Transverse colon (tissue), 4 donors: ENCODE results near the gene CHID1. TPM values are rescaled to one million over a fixed set of nuclear protein-coding genes. Genes with fewer than 3 reads are reported as not detected.
A peak's percentile ranks its signal among the peaks of the same experiment; 100 is the strongest.

Source experiments
- DNase-seq: peaks from one replicate; pipeline ENCODE4 v3.0.0-alpha.2; 2019
- H3K27ac ChIP-seq, 4 donors: fragments of 200-600 bp; sonication (generic); 2 replicates each; pipeline ENCODE4 v1.5.1; 2016 to 2018; ENCODE audit warnings: inconsistent platforms in 4 of 4
- H3K27me3 ChIP-seq: fragments of 200-600 bp; sonication (generic); 2 replicates; pipeline ENCODE4 v1.5.1; 2017; ENCODE audit warnings: inconsistent platforms
- H3K36me3 ChIP-seq, 4 donors: fragments of 200-600 bp; sonication (generic); 2 replicates each; pipeline ENCODE4 v1.5.1; 2017 to 2019; ENCODE audit warnings: inconsistent platforms in 4 of 4
- H3K4me1 ChIP-seq, 4 donors: fragments of 200-600 bp; sonication (generic); 2 replicates each; pipeline ENCODE4 v1.5.1; 2017 to 2020; ENCODE audit warnings: inconsistent platforms in 4 of 4
- H3K4me3 ChIP-seq, 4 donors: fragments of 200-600 bp; sonication (generic); 1 replicate in 1 of 4; 2 replicates in 3 of 4; pipeline versions ENCODE4 v1.5.1 to v1.6.1; 2017 to 2019; ENCODE audit warnings: inconsistent platforms in 4 of 4
- H3K9me3 ChIP-seq, 2 donors: fragments of 200-600 bp; sonication (generic); 2 replicates each; pipeline ENCODE4 v1.5.1; 2017 to 2019; ENCODE audit warnings: inconsistent platforms in 2 of 2
- CTCF ChIP-seq, 5 experiments: fragments of 200-600 bp in 3 of 5; fragments of 450-650 bp in 2 of 5; sonication (generic) in 3 of 5; IDR thresholded peaks; 1 replicate in 2 of 5; 2 replicates in 3 of 5; pipeline ENCODE4 v1.5.1; 2016 to 2017; ENCODE audit warnings: antibody characterized with exemption in 5 of 5, inconsistent platforms in 3 of 5, mild to moderate bottlenecking in 2 of 5, moderate library complexity in 1 of 5
- EP300 ChIP-seq: sonication (generic); formaldehyde crosslinking; IDR thresholded peaks from one replicate; pipeline ENCODE4 v1.6.1; 2017; ENCODE audit warnings: antibody characterized with exemption, low read depth
- POLR2A ChIP-seq: fragments of 450-650 bp; IDR thresholded peaks from one replicate; pipeline ENCODE4 v1.6.1; 2016; ENCODE audit warnings: antibody characterized with exemption, mild to moderate bottlenecking, moderate library complexity
- POLR2AphosphoS5 ChIP-seq, 3 donors: sonication (generic); formaldehyde crosslinking; IDR thresholded peaks; one replicate each; pipeline ENCODE4 v1.6.1; 2016; ENCODE audit warnings: antibody characterized with exemption in 3 of 3
- WGBS, 2 donors: methylation state at CpG; one replicate each; pipeline ENCODE4 v1.1.5; 2018; ENCODE audit warnings: low coverage in 1 of 2; 5-methylcytosine and 5-hydroxymethylcytosine counted together
- in situ Hi-C, 4 donors: fragments of 200-750 bp; cut with MboI; loops; one replicate each; pipeline versions ENCODE4 v1.15.0 to v1.15.1; 2017; ENCODE audit warnings: low sequenced_read_pairs in 3 of 4, low pct_ligation_motif_present in 1 of 4, low pct_unique_long_range_greater_than_20kb in 1 of 4
- intact Hi-C: fragments of 100-400 bp; cut with DNase I; formaldehyde crosslinking; loops from one replicate; pipeline ENCODE4 v1.15.1; 2023; ENCODE audit warnings: low total_unique reads
- total RNA-seq, 4 donors: library from RNA; depleted of rRNA; stranded (reverse); fragments of >200 nt; gene quantifications; one replicate each; pipeline ENCODE4 v1.1.0, GENCODE V29; 2016

CHID1 gene
- total RNA-seq, 4 donors from 2014 or later, result 15.3 to 58.2 (median 41.4) TPM

- H3K4me1 ChIP-seq, result peaks cover 12 to 17% (median 15%) of the 10 kb centered on the region in 4 donors
- H3K27ac ChIP-seq, result peak overlapping the region; percentile 90 to 98 (median 94)
- no peaks in the 10 kb centered on the region for H3K27me3 ChIP-seq
- intact Hi-C loops (no loop called here), in situ Hi-C loops (loop anchor here in 1 of 4 donors (25.0 kb wide), 1 partner anchor 126 kb away; the partner anchor contains the start of gene MUC6)
- H3K36me3 ChIP-seq, result no peaks in the 10 kb centered on the region
- no peaks in the 10 kb centered on the region for H3K9me3 ChIP-seq
- peak; percentile 47 for DNase-seq
- TF ChIP-seq POLR2AphosphoS5 (IDR thresholded peaks at IDR 0.05), result peak in 1 of 3 donors; percentile 1
- TF ChIP-seq EP300, result no peak
- H3K4me3 ChIP-seq, result peak overlapping the region; percentile 81 to 95 (median 87)
- WGBS, 2 donors, result 0 to 3% methylated on average over 2 to 50 of the region's 68 CpGs
Measured at GRCh38 chr11:911031-911889, 650 bp upstream of the CHID1 start.

GRCh38 chr11:910044-910588 is 494 bp downstream of the CHID1 start:
- DNase-seq, result no peak
- 2% methylated on average over 38 of the region's 38 CpGs; no CpG with 5 or more reads in 1 of the 2 donors for WGBS, 2 donors
- Histone ChIP-seq H3K36me3 (no peaks in the 10 kb centered on the region), H3K9me3 (no peaks in the 10 kb centered on the region), H3K4me1 (peaks cover 12 to 17% (median 15%) of the 10 kb centered on the region in 4 donors), H3K4me3 (peak overlapping the region; percentile 65 to 95 (median 87)), H3K27me3 (no peaks in the 10 kb centered on the region), H3K27ac (peak overlapping the region; percentile 90 to 98 (median 94))
- in situ Hi-C loops (loop anchor here in 1 of 4 donors (25.0 kb wide), 1 partner anchor 127 kb away; the partner anchor contains the start of gene MUC6), intact Hi-C loops (no loop called here)
- TF ChIP-seq POLR2AphosphoS5 (IDR thresholded peaks at IDR 0.05) (no peak), POLR2A (no peak), CTCF (IDR thresholded peaks at IDR 0.05) (no peak), EP300 (no peak)

- no peak overlapping the region for H3K27ac ChIP-seq
- WGBS, 2 donors, result 91% methylated on average over 11 of the region's 11 CpGs; no CpG with 5 or more reads in 1 of the 2 donors
- TF ChIP-seq EP300, result no peak
- TF ChIP-seq CTCF (IDR thresholded peaks at IDR 0.05), result no peak
- TF ChIP-seq POLR2AphosphoS5 (IDR thresholded peaks at IDR 0.05), result no peak
- H3K4me3 ChIP-seq, result peak overlapping the region in 1 of 4 donors; percentile 82
- no peaks in the 10 kb centered on the region for H3K9me3 ChIP-seq
- H3K4me1 ChIP-seq, result peaks cover 12 to 17% (median 15%) of the 10 kb centered on the region in 4 donors
- H3K36me3 ChIP-seq, result no peaks in the 10 kb centered on the region
- no peaks in the 10 kb centered on the region for H3K27me3 ChIP-seq
- intact Hi-C loops (no loop called here), in situ Hi-C loops (loop anchor here in 1 of 4 donors (25.0 kb wide), 1 partner anchor 128 kb away; the partner anchor contains the start of gene MUC6)
- DNase-seq, result no peak
Measured at GRCh38 chr11:909406-909805, 1.2 kb downstream of the CHID1 start.

- DNase-seq, result no peak
- no peaks in the 10 kb centered on the region for H3K27me3 ChIP-seq
- no peaks in the 10 kb centered on the region for H3K9me3 ChIP-seq
- in situ Hi-C loops, result loop anchor here in 1 of 4 donors (25.0 kb wide), 1 partner anchor 129 kb away; the partner anchor contains the start of gene MUC6
- peaks cover 12 to 17% (median 15%) of the 10 kb centered on the region in 4 donors for H3K4me1 ChIP-seq
- no peak overlapping the region for H3K27ac ChIP-seq
- H3K36me3 ChIP-seq, result peaks cover 0 to 6% (median 3%) of the 10 kb centered on the region in 4 donors
- TF ChIP-seq POLR2A (no peak), EP300 (no peak), POLR2AphosphoS5 (IDR thresholded peaks at IDR 0.05) (no peak), CTCF (IDR thresholded peaks at IDR 0.05) (no peak)
- no peak overlapping the region for H3K4me3 ChIP-seq
- intact Hi-C loops, result no loop called here
- WGBS, 2 donors, result 78% methylated on average over 5 of the region's 5 CpGs; no CpG with 5 or more reads in 1 of the 2 donors
Measured at GRCh38 chr11:908273-908672, 2.3 kb downstream of the CHID1 start.
